AG09319 (cell line): ENCODE data around the gene PTPRF.

Experiments
- DNase-seq: peaks from one replicate; pipeline ENCODE4 v3.0.0-alpha.2; 2010; ENCODE audit warnings: low read depth; ENCODE audit errors: extremely low read depth
- CTCF ChIP-seq: IDR thresholded peaks from 2 replicates; pipeline ENCODE4 v1.5.1; 2011; ENCODE audit warnings: low read depth, mild to moderate bottlenecking, inconsistent platforms, low read length, moderate library complexity

Gene PTPRF

DNA sequence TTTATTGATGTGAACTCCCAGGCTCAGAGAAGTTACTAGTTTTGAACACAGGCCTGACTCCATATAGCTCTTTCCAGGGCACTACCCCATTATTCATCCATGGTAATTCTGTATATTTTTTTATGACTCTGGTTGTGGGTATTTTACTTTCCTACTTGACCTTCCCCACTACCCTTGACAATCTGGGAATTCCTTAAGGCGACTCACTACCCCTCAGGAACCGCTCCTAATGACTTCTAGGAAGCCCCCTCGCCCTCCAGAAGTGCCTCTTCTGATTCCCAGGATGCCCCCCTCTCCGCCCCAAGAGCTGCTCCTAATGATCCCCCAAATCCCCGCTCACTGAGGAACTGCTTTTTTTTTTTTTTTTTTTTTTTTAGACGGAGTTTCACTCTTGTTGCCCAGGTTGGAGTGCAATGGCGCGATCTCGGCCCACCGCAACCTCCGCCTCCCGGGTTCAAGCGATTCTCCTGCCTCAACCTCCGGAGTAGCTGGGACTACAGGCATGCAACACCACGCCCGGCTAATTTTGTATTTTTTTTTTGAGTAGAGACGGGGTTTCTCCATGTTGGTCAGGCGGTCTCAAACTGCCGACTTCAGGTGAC is 118.3 kb downstream of the PTPRF start:
- TF ChIP-seq CTCF = no peak
- no peak for DNase-seq

DNA sequence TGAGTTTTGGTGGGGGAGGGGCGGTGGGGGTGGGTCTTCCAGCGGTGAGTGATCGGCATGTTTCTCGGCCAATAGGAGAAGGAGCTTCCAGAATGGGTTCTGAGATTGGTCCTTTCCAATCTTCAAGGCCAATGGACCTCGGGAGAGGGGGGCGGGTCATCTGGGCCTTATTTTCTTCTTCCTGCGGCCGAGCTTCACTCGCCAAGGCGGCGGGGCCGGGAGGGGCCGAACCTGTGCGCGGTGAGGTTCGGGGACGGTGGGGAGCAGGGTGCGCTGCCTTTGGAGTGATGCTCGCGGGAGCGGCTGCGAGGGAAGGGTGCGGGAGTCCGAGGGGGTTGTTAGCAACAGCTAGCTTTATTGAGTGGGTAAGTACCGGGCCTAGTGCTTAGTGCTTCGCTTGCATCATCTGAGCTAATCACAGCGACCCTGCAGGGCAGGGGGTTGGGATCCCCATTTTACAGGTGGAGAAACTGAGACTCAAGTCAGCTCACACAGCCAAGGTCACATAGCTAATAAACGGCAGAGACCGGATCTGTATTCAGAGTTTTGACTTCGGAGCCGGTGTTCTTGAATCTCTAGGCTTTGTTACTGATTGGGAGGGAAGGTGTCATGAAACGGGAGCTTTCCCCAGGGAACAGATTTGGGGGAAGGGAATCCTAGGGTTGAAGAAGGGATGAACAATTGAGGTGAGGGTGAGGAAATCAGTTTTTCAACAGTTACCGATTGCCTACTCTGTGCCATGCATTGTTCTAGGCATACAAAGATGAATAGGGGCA is 119.8 kb downstream of the PTPRF start:
- DNase-seq = peak; percentile 97
- no peak for TF ChIP-seq CTCF

DNA sequence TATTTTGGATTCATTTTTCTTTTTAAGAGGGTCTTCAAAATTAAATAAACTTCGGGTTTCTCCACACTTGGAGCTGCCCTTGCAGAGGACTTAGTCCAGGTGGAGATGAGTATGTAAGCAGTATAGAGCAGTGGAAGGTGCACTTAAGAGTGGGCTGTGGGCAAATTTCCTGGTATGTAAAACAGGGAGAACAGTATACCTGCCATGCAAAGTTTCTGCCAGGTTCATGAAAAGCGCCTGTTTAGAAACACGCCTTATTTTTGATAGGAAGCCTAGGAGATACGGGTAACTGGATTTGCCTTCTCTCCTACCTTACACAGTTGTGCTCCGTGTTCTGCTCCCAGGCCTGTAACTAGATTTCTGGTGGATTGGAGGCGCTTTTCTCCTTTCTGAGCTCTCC is 120.5 kb downstream of the PTPRF start:
- TF ChIP-seq CTCF = no peak
- no peak for DNase-seq

DNA sequence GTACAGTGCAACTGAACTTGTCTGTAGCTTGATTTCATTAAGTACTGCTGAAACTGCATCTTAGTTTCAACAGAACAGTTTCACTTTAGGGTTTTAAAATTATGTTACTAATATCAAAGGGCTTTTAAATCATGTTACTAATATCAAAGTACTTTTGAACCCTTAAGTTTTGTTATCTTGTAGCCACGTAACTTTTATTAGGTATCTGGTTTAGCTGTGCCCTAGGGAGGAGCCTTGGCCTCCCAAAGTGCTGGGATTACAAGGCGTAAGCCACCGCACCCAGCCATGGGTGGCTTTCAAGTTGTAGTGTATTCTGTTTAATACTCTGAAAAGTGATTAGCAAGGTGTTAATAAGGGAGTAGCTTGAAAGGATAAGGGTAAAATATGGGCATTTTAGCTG is 121.2 kb downstream of the PTPRF start:
- no peak for TF ChIP-seq CTCF
- DNase-seq = no peak

GRCh38 chr1:43653339-43653738 is 122.7 kb downstream of the PTPRF start:
- DNase-seq = no peak

GRCh38 chr1:43653893-43654292 is 123.2 kb downstream of the PTPRF start:
- no peak for TF ChIP-seq CTCF
- DNase-seq = no peak

More at GRCh38 chr1:43653339-43653738, 122.7 kb downstream of the PTPRF start:
- TF ChIP-seq CTCF = peak; percentile 20

DNA sequence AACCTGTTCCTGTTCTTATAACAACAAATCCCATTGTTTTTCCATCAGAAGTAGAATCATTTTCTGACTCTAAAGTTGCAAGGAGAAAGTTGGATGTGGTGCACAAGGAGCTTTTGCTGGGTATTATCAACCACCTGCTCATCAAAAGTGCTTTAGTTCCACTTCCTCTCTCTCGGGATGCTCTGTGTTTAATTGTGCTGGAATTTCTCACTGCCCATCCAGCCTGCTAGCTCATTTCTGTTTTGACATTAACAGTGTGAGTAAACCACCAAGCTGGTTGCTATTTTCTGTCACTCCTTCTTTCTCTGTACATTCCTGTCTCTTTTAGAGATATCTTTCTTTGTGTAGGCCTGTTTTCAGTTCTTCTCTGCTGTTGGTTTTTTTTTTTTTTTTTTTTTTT is 125.3 kb downstream of the PTPRF start:
- DNase-seq = no peak
- no peak for TF ChIP-seq CTCF
